Suprapubic skin (tissue), 4 donors: ENCODE results near the gene PKIB.

ENCODE experiments used
- POLR2A ChIP-seq, 2 donors: fragments of 450-650 bp; IDR thresholded peaks; one replicate each; pipeline ENCODE4 v1.6.1; 2017; ENCODE audit warnings: antibody characterized with exemption in 2 of 2, mild to moderate bottlenecking in 2 of 2, moderate library complexity in 2 of 2
- POLR2AphosphoS5 ChIP-seq, 3 donors: sonication (generic); formaldehyde crosslinking; IDR thresholded peaks; one replicate each; pipeline ENCODE4 v1.6.1; 2017; ENCODE audit warnings: antibody characterized with exemption in 3 of 3
- TF ChIP-seq, protein P1 (sequence below), 2 donors: fragments of 200-600 bp in 1 of 2; fragments of 450-650 bp in 1 of 2; sonication (generic) in 1 of 2; IDR thresholded peaks; one replicate each; pipeline ENCODE4 v1.5.1; 2016 to 2019; ENCODE audit warnings: antibody characterized with exemption in 2 of 2, mild to moderate bottlenecking in 1 of 2, moderate library complexity in 1 of 2

DNA sequence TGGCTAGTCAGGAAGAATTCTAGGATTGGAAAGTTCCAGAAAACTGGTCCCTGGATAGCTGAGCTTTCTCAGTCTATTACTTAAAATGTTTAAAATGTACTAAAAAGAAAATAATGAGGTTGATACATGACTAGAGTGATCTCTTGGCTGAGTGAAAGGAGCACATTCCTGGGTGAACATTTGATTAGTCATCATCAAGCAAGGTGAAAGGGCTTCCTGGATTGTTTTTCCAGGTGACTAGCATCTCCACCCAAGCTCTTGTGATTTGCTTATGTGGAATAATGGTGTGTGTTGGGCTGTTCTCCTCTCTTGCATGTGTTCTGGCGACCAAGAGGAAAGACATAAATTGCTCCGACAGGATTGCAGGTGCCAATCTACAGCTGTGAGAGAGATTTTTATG is 42.9 kb downstream of the PKIB start:
- TF ChIP-seq, protein P1, sequence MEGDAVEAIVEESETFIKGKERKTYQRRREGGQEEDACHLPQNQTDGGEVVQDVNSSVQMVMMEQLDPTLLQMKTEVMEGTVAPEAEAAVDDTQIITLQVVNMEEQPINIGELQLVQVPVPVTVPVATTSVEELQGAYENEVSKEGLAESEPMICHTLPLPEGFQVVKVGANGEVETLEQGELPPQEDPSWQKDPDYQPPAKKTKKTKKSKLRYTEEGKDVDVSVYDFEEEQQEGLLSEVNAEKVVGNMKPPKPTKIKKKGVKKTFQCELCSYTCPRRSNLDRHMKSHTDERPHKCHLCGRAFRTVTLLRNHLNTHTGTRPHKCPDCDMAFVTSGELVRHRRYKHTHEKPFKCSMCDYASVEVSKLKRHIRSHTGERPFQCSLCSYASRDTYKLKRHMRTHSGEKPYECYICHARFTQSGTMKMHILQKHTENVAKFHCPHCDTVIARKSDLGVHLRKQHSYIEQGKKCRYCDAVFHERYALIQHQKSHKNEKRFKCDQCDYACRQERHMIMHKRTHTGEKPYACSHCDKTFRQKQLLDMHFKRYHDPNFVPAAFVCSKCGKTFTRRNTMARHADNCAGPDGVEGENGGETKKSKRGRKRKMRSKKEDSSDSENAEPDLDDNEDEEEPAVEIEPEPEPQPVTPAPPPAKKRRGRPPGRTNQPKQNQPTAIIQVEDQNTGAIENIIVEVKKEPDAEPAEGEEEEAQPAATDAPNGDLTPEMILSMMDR (IDR thresholded peaks at IDR 0.05), result no peak
- TF ChIP-seq POLR2A (IDR thresholded peaks at IDR 0.05), result no peak
- no peak for TF ChIP-seq POLR2AphosphoS5 (IDR thresholded peaks at IDR 0.05)
